ENCODE data around the gene LNX2. TPM values are rescaled to one million over a fixed set of nuclear protein-coding genes. Genes with fewer than 3 reads are reported as not detected.

LNX2 gene
- total RNA-seq, 1 experiment from 2014 or later: 8.1 TPM

GRCh38 chr13:27516103-27516502, 104.2 kb downstream of the LNX2 start:
- Histone ChIP-seq H3K9me3 (replicated peaks) (no peaks in the 10 kb centered on the region), H3K36me3 (no peaks in the 10 kb centered on the region), H3K27me3 (replicated peaks) (no peaks in the 10 kb centered on the region; the same call in 1 of the 2 replicates), H3K4me1 (replicated peaks) (no peaks in the 10 kb centered on the region), H3K4me3 (no peak overlapping the region), H3K27ac (no peak overlapping the region)
- DNase-seq (ENCODE audit: low read depth in 1 of 2, low spot score in 2 of 2): no peak

GRCh38 chr13:27510082-27510481, 110.2 kb downstream of the LNX2 start:
- no peaks in the 10 kb centered on the region for H3K36me3 ChIP-seq
- no peak overlapping the region for H3K27ac ChIP-seq
- H3K27me3 ChIP-seq (replicated peaks): 0 out of 2 replicates have a peak, but pooled peaks cover under 1% of the 10 kb centered on the region
- no peak overlapping the region for H3K4me3 ChIP-seq
- DNase-seq (ENCODE audit: low read depth in 1 of 2, low spot score in 2 of 2): no peak
- H3K9me3 ChIP-seq (replicated peaks): no peaks in the 10 kb centered on the region
- H3K4me1 ChIP-seq (replicated peaks): no peaks in the 10 kb centered on the region

- Histone ChIP-seq H3K4me3 (no peak overlapping the region), H3K27me3 (replicated peaks) (0 out of 2 replicates have a peak, but pooled peaks cover 3% of the 10 kb centered on the region), H3K9me3 (replicated peaks) (no peaks in the 10 kb centered on the region), H3K27ac (no peak overlapping the region), H3K36me3 (no peaks in the 10 kb centered on the region), H3K4me1 (replicated peaks) (no peaks in the 10 kb centered on the region)
- no peak for DNase-seq (ENCODE audit: low read depth in 1 of 2, low spot score in 2 of 2)
Observed at GRCh38 chr13:27508802-27509201, 111.5 kb downstream of the LNX2 start.

- H3K27me3 ChIP-seq (replicated peaks): 0 out of 2 replicates have a peak, but pooled peaks cover 3% of the 10 kb centered on the region
- H3K4me1 ChIP-seq (replicated peaks): no peaks in the 10 kb centered on the region
- no peaks in the 10 kb centered on the region for H3K36me3 ChIP-seq
- no peak overlapping the region for H3K27ac ChIP-seq
- DNase-seq (ENCODE audit: low read depth in 1 of 2, low spot score in 2 of 2): no peak
- H3K4me3 ChIP-seq: no peak overlapping the region
- no peaks in the 10 kb centered on the region for H3K9me3 ChIP-seq (replicated peaks)
Observed at GRCh38 chr13:27505792-27506191, 114.5 kb downstream of the LNX2 start.

GRCh38 chr13:27504868-27505194, 115.5 kb downstream of the LNX2 start:
- no peak for DNase-seq (ENCODE audit: low read depth in 1 of 2, low spot score in 2 of 2)

GRCh38 chr13:27504128-27504867, 116.0 kb downstream of the LNX2 start:
- Histone ChIP-seq H3K27ac (no peak overlapping the region), H3K36me3 (no peaks in the 10 kb centered on the region), H3K9me3 (replicated peaks) (no peaks in the 10 kb centered on the region), H3K4me3 (no peak overlapping the region), H3K27me3 (replicated peaks) (0 out of 2 replicates have a peak, but pooled peaks cover 3% of the 10 kb centered on the region), H3K4me1 (replicated peaks) (no peaks in the 10 kb centered on the region)
- DNase-seq (ENCODE audit: low read depth in 1 of 2, low spot score in 2 of 2): no peak

More at GRCh38 chr13:27504868-27505194, 115.5 kb downstream of the LNX2 start:
- 0 out of 2 replicates have a peak, but pooled peaks cover 3% of the 10 kb centered on the region for H3K27me3 ChIP-seq (replicated peaks)
- H3K36me3 ChIP-seq: no peaks in the 10 kb centered on the region
- no peak overlapping the region for H3K27ac ChIP-seq
- no peaks in the 10 kb centered on the region for H3K4me1 ChIP-seq (replicated peaks)
- no peaks in the 10 kb centered on the region for H3K9me3 ChIP-seq (replicated peaks)
- no peak overlapping the region for H3K4me3 ChIP-seq

- H3K4me1 ChIP-seq (replicated peaks): no peaks in the 10 kb centered on the region
- 0 out of 2 replicates have a peak, but pooled peaks cover 3% of the 10 kb centered on the region for H3K27me3 ChIP-seq (replicated peaks)
Observed at GRCh38 chr13:27500806-27501534, 119.4 kb downstream of the LNX2 start.

GRCh38 chr13:27497563-27498230, 122.6 kb downstream of the LNX2 start:
- Histone ChIP-seq H3K36me3 (no peaks in the 10 kb centered on the region), H3K9me3 (replicated peaks) (no peaks in the 10 kb centered on the region), H3K4me3 (no peak overlapping the region), H3K27ac (no peak overlapping the region), H3K4me1 (replicated peaks) (no peaks in the 10 kb centered on the region), H3K27me3 (replicated peaks) (no peaks in the 10 kb centered on the region)
- no peak for DNase-seq (ENCODE audit: low read depth in 1 of 2, low spot score in 2 of 2)

More at GRCh38 chr13:27500806-27501534, 119.4 kb downstream of the LNX2 start:
- Histone ChIP-seq H3K9me3 (replicated peaks) (no peaks in the 10 kb centered on the region), H3K4me3 (no peak overlapping the region), H3K36me3 (no peaks in the 10 kb centered on the region), H3K27ac (no peak overlapping the region)
- DNase-seq (ENCODE audit: low read depth in 1 of 2, low spot score in 2 of 2): no peak

- H3K4me3 ChIP-seq: no peak overlapping the region
- no peak for DNase-seq (ENCODE audit: low read depth in 1 of 2, low spot score in 2 of 2)
Observed at GRCh38 chr13:27496536-27497273, 123.6 kb downstream of the LNX2 start.

GRCh38 chr13:27496006-27496405, 124.3 kb downstream of the LNX2 start:
- Histone ChIP-seq H3K27me3 (replicated peaks) (no peaks in the 10 kb centered on the region), H3K27ac (no peak overlapping the region), H3K4me3 (no peak overlapping the region), H3K9me3 (replicated peaks) (no peaks in the 10 kb centered on the region), H3K36me3 (no peaks in the 10 kb centered on the region), H3K4me1 (replicated peaks) (no peaks in the 10 kb centered on the region)
- DNase-seq (ENCODE audit: low read depth in 1 of 2, low spot score in 2 of 2): no peak

More at GRCh38 chr13:27496536-27497273, 123.6 kb downstream of the LNX2 start:
- Histone ChIP-seq H3K27me3 (replicated peaks) (no peaks in the 10 kb centered on the region), H3K27ac (no peak overlapping the region), H3K4me1 (replicated peaks) (no peaks in the 10 kb centered on the region), H3K9me3 (replicated peaks) (no peaks in the 10 kb centered on the region), H3K36me3 (no peaks in the 10 kb centered on the region)

Other genes starting within 250 kb of the LNX2 start
- 58.8 and 106 TPM in 2 replicates for gene GTF3A, start 195.9 kb downstream of the LNX2 start, total RNA-seq (2014; rRNA removed; shearing (Covaris generic))
- 16.9 and 26.9 TPM in 2 replicates for gene MTIF3, start 170.0 kb downstream of the LNX2 start, total RNA-seq (2014; rRNA removed; shearing (Covaris generic))
- gene POLR1D, start 1.4 kb upstream of the LNX2 start, total RNA-seq (2014; rRNA removed; shearing (Covaris generic)): 46.5 and 68.4 TPM in 2 replicates
- gene GSX1, start 172.0 kb upstream of the LNX2 start, total RNA-seq (2014; rRNA removed; shearing (Covaris generic)): not detected in 2 replicates